KOPT-K1 (cell line): Measurements from ENCODE around the gene SMC1B.

ENCODE experiments used
- H3K27ac ChIP-seq: fragments of 200-600 bp; sonication (generic); 2 replicates; pipeline ENCODE4 v1.5.1; 2016; ENCODE audit warnings: antibody characterized with exemption, mild to moderate bottlenecking, low read depth, low read length; ENCODE audit not compliant: poor library complexity, severe bottlenecking
- H3K36me3 ChIP-seq: fragments of 200-600 bp; sonication (generic); 2 replicates; pipeline ENCODE4 v1.5.1; 2017; ENCODE audit warnings: antibody characterized with exemption, mild to moderate bottlenecking, low read length, moderate library complexity; ENCODE audit not compliant: insufficient read depth
- H3K9me3 ChIP-seq: fragments of 200-600 bp; sonication (generic); 2 replicates; pipeline ENCODE4 v1.5.1; 2017; ENCODE audit warnings: antibody characterized with exemption, low read length, mild to moderate bottlenecking; ENCODE audit not compliant: insufficient read depth, poor library complexity, severe bottlenecking

SMC1B gene

GRCh38 chr22:45430871-45431270 lies 17.5 kb upstream of the SMC1B start:
- H3K27ac ChIP-seq, result no peak overlapping the region
- no peaks in the 10 kb centered on the region for H3K36me3 ChIP-seq

GRCh38 chr22:45429981-45430775 lies 16.8 kb upstream of the SMC1B start:
- Histone ChIP-seq H3K9me3 (no peaks in the 10 kb centered on the region), H3K27ac (no peak overlapping the region), H3K36me3 (no peaks in the 10 kb centered on the region)

More at GRCh38 chr22:45430871-45431270, 17.5 kb upstream of the SMC1B start:
- no peaks in the 10 kb centered on the region for H3K9me3 ChIP-seq

GRCh38 chr22:45429424-45429823 lies 16.0 kb upstream of the SMC1B start:
- Histone ChIP-seq H3K9me3 (no peaks in the 10 kb centered on the region), H3K27ac (no peak overlapping the region)

GRCh38 chr22:45428391-45429385 lies 15.3 kb upstream of the SMC1B start:
- Histone ChIP-seq H3K27ac (no peak overlapping the region), H3K36me3 (no peaks in the 10 kb centered on the region), H3K9me3 (no peaks in the 10 kb centered on the region)

More at GRCh38 chr22:45429424-45429823, 16.0 kb upstream of the SMC1B start:
- no peaks in the 10 kb centered on the region for H3K36me3 ChIP-seq

DNA sequence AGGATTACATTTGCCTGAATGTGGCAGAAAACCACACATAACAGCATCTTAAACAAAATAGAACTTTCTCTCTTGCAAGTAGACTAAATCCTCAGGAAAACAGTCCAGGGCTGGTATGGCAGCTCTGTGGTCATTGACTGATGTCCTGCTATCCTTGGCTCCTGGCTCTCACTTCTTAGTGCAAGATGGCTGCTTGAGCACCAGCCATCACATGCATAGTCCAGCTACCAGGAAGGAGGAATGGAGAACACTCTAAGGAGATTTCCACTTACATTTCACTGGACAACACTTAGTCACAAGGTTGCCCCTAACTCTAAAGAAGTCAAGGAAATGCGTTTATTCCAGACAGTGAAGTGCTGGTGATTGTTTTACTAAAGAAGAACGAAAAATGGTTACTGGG lies 13.7 kb upstream of the SMC1B start:
- no peak overlapping the region for H3K27ac ChIP-seq
- H3K36me3 ChIP-seq, result no peaks in the 10 kb centered on the region
- no peaks in the 10 kb centered on the region for H3K9me3 ChIP-seq

- Histone ChIP-seq H3K27ac (no peak overlapping the region), H3K36me3 (no peaks in the 10 kb centered on the region), H3K9me3 (no peaks in the 10 kb centered on the region)
These were observed 13.0 kb upstream of the SMC1B start for GRCh38 chr22:45426387-45426786.

DNA sequence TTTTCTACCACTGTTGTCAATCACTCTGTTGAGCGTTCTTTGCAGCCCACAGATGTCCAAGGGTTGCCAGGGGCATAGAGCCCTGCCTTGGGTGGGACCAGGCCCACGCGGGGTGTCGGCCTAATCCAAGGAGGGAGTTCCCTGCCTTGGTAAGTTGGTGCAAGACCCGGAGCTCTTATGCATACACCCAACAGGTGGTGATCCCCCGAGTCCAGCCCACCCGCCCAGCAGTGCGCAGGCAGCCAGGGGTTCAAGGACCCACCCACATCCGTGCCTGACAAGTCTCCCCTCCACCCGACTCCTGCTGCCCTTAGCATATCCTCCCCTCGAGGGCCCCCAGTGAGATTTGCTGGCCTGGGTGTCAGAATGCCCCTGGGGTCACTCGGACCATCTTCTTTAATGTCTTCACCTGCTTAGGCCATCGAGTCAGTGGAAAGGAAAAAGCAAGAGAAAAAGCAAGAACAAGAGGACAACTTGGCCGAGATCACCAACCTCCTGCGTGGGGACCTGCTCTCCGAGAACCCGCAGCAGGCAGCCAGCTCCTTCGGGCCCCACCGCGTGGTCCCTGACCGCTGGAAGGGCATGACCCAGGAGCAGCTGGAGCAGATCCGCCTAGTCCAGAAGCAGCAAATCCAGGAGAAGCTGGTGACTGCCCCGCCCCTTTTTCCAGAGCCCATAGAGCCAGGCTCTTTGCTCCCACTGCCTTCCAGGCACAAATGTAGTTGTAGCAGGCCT lies 12.3 kb upstream of the SMC1B start:
- no peaks in the 10 kb centered on the region for H3K36me3 ChIP-seq
- H3K27ac ChIP-seq, result no peak overlapping the region
- no peaks in the 10 kb centered on the region for H3K9me3 ChIP-seq

- Histone ChIP-seq H3K9me3 (no peaks in the 10 kb centered on the region), H3K36me3 (no peaks in the 10 kb centered on the region), H3K27ac (no peak overlapping the region)
These were observed 11.7 kb upstream of the SMC1B start for GRCh38 chr22:45425101-45425500.

DNA sequence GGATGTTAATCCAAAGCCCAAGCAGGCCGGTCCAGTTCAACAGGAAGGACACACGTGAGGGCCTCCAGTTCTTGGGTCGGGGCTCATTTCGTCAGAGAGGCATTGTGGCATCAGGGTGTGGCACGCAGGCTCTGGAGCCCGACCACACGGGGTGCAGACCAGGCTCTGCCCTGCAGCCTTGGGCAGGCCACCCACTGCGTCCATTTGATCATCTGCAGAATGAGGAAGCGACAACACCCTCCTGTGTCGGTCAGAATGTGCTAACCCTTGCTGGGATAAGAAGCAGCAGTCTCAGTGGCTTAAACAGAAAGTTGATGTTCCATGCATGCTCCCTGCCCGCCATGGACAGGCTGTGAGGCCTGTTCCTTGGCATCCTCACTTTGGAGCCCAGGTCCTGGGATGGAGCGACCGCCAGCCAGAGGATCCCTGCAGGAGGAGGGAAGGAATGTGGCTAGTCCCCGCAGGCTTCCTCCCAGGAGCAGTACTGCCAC lies 10.9 kb upstream of the SMC1B start:
- Histone ChIP-seq H3K9me3 (no peaks in the 10 kb centered on the region), H3K27ac (no peak overlapping the region), H3K36me3 (no peaks in the 10 kb centered on the region)

DNA sequence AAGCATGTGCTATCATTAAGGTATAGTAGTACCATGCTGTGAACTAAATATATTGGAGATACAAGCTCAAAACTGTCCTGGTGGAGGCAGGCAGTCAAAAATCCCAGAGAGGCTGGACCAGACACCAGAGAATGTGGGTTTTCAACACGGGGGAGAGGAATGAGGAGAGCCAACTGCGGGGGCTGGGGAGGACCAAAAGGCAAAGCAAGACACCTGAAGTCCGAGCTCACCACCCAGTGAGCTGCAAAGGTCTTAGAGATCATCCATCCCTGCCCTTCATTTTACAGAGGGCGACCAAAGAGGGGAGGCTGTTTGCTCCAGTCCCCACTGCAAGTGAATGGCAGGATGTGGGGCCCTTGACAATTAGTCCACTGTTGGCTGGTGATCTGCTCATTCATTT lies 10.1 kb upstream of the SMC1B start:
- Histone ChIP-seq H3K36me3 (no peaks in the 10 kb centered on the region), H3K27ac (no peak overlapping the region), H3K9me3 (no peaks in the 10 kb centered on the region)

GRCh38 chr22:45422237-45422983 lies 9.0 kb upstream of the SMC1B start:
- no peaks in the 10 kb centered on the region for H3K36me3 ChIP-seq
- H3K27ac ChIP-seq, result no peak overlapping the region
- no peaks in the 10 kb centered on the region for H3K9me3 ChIP-seq

- no peaks in the 10 kb centered on the region for H3K36me3 ChIP-seq
- no peaks in the 10 kb centered on the region for H3K9me3 ChIP-seq
- H3K27ac ChIP-seq, result no peak overlapping the region
These were observed 8.1 kb upstream of the SMC1B start for GRCh38 chr22:45421349-45422055.

GRCh38 chr22:45420539-45420938 lies 7.1 kb upstream of the SMC1B start:
- H3K36me3 ChIP-seq, result no peaks in the 10 kb centered on the region
- no peak overlapping the region for H3K27ac ChIP-seq
- no peaks in the 10 kb centered on the region for H3K9me3 ChIP-seq

DNA sequence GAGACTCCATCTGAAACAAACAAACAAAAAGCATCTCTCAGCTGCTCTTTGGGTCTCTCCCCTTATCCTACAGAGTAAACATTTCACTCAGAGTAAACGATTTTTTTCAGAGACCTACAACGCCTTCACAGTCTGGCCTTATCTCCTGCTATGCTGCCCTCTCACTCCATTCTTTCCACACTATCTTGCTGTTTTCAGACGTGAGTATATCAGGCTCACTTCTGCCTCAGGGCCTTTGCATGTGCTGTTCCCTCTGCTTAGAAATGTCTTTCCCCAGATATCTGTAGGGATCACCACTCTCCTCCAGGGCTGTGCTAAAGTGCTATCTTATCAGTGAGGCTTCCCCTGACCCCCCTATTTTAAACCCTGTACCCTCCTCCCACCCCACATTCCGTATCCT lies 6.6 kb upstream of the SMC1B start:
- Histone ChIP-seq H3K36me3 (no peaks in the 10 kb centered on the region), H3K9me3 (no peaks in the 10 kb centered on the region), H3K27ac (no peak overlapping the region)
